ENCODE data around the gene ST6GALNAC3.

GRCh38 chr1:76049498-76049897 lies 25.0 kb upstream of the ST6GALNAC3 start:
- TF ChIP-seq CTCF (IDR thresholded peaks at IDR 0.05 in 2 of 3, conservative IDR thresholded peaks at IDR 0.05 in 1 of 3; ENCODE audit: borderline replicate concordance in 1 of 3, insufficient read depth in 1 of 3, low read depth in 2 of 3, low read length in 2 of 3): no peak
- TF ChIP-seq POLR2AphosphoS5 (IDR thresholded peaks at IDR 0.05; ENCODE audit: low read depth, low read length): no peak
- TF ChIP-seq YY1 (IDR thresholded peaks at IDR 0.05; ENCODE audit: extremely low read depth, insufficient replicate concordance, low read depth, low read length): no peak
- TF ChIP-seq EZH2phosphoT487 (IDR thresholded peaks at IDR 0.05; ENCODE audit: borderline replicate concordance): no peak
- TF ChIP-seq RAD21 (IDR thresholded peaks at IDR 0.05; ENCODE audit: low read depth): no peak

All from HCT116 (cell line).